GM12873 (cell line): ENCODE results near the gene PARD6G.

Experiments
- TF ChIP-seq, protein P1 (sequence below): IDR thresholded peaks from 2 replicates; pipeline ENCODE4 v1.5.1; 2012; ENCODE audit warnings: low read depth, mild to moderate bottlenecking, moderate library complexity, low read length, control low read depth; ENCODE audit not compliant: insufficient read depth; ENCODE audit errors: missing control alignments

Gene PARD6G

GRCh38 chr18:80203249-80203648, 44.1 kb downstream of the PARD6G start:
- TF ChIP-seq, protein P1, sequence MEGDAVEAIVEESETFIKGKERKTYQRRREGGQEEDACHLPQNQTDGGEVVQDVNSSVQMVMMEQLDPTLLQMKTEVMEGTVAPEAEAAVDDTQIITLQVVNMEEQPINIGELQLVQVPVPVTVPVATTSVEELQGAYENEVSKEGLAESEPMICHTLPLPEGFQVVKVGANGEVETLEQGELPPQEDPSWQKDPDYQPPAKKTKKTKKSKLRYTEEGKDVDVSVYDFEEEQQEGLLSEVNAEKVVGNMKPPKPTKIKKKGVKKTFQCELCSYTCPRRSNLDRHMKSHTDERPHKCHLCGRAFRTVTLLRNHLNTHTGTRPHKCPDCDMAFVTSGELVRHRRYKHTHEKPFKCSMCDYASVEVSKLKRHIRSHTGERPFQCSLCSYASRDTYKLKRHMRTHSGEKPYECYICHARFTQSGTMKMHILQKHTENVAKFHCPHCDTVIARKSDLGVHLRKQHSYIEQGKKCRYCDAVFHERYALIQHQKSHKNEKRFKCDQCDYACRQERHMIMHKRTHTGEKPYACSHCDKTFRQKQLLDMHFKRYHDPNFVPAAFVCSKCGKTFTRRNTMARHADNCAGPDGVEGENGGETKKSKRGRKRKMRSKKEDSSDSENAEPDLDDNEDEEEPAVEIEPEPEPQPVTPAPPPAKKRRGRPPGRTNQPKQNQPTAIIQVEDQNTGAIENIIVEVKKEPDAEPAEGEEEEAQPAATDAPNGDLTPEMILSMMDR: no peak

- TF ChIP-seq, protein P1: no peak
These were observed 44.9 kb downstream of the PARD6G start for GRCh38 chr18:80202264-80202998.

GRCh38 chr18:80201739-80202138, 45.6 kb downstream of the PARD6G start:
- TF ChIP-seq, protein P1: no peak

- TF ChIP-seq, protein P1: no peak
These were observed 46.2 kb downstream of the PARD6G start for GRCh38 chr18:80200932-80201672.

- TF ChIP-seq, protein P1: no peak
These were observed 47.0 kb downstream of the PARD6G start for GRCh38 chr18:80200171-80200931.

DNA sequence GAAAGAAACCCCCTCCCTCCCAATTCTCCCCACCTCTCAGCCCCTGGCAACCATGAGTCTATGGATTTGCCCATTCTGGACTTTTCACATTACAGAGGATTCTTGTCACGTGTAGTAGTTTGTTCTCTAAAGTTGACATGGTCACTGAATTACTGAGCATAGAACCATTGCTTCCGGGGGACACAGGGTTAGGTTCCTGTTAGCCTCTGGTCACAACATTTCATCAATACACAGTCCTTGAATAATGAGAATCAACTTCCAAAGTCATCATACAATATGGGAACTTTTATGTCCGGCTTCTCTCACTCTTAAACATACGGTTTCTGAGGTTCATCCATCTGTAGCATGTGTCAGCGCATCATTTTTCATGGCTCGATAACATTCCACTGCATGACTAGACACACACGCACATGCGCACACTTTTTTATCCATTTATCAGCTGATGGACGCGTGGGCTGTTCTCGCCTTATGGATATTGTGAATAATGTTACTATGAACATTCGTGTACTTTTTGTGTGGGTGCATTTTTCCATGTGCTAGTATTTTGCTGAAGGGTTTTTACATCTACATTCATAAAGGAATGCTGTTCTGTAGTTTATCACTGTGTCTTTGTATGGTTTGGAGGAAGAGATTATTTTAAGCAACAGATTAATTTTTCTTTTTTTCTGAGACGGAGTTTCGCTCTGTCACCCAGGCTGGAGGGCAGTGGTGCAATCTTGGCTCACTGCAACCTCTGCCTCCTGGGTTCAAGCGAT, 48.1 kb downstream of the PARD6G start:
- TF ChIP-seq, protein P1: no peak

DNA sequence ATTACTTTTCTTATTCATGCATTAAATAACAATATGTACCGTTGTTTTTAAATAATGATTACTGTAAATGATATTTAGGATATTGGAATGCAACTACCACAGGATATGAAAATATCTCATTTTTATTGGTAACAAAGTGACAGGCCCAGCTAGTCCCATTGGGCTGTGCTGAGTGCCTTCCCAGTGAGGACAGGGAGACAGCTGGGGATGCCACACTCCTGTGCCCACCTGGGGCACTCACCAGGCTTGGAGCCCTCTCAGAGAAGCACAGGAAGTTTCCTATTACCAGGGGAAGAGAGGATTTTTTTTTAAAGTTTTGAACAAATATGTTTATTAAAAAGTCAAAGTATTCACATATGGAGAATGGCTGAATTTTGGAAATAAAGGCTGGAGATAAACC, 48.9 kb downstream of the PARD6G start:
- TF ChIP-seq, protein P1: no peak
